Activated CD8-positive, alpha-beta T cell treated with anti-CD3 and anti-CD28 coated beads, Interleukin-2, amount 10 ng/mL, durations not matched to agents 7 days and 5 days (primary cell): ENCODE measurements around the gene KRTAP12-2. TPM values are rescaled to one million over a fixed set of nuclear protein-coding genes. Genes with fewer than 3 reads are reported as not detected.

Experiments
- total RNA-seq, 2 experiments: library from RNA; stranded (reverse); gene quantifications; one replicate each; pipeline ENCODE4 v1.2.3, GENCODE V29; 2021

Gene KRTAP12-2
- total RNA-seq, 2 experiments from 2014 or later: not detected

Other genes starting within 250 kb of the KRTAP12-2 start
- 1 to 10 TPM; 3.2 to 3.4 TPM for gene LRRC3, start 211.4 kb downstream of the KRTAP12-2 start, total RNA-seq
- gene KRTAP10-1, start 126.7 kb downstream of the KRTAP12-2 start, total RNA-seq: not detected
- gene KRTAP10-2, start 115.4 kb downstream of the KRTAP12-2 start, total RNA-seq: not detected
- gene KRTAP10-3, start 108.1 kb downstream of the KRTAP12-2 start, total RNA-seq: not detected
- gene KRTAP10-4, start 93.2 kb downstream of the KRTAP12-2 start, total RNA-seq: not detected
- not detected for gene KRTAP10-5, start 86.3 kb downstream of the KRTAP12-2 start, total RNA-seq
- not detected for gene KRTAP10-6, start 74.4 kb downstream of the KRTAP12-2 start, total RNA-seq
- gene KRTAP10-7, start 66.3 kb downstream of the KRTAP12-2 start, total RNA-seq: not detected
- gene KRTAP10-8, start 54.8 kb downstream of the KRTAP12-2 start, total RNA-seq: not detected
- not detected for gene KRTAP10-9, start 39.8 kb downstream of the KRTAP12-2 start, total RNA-seq
- not detected for gene KRTAP10-10, start 29.6 kb downstream of the KRTAP12-2 start, total RNA-seq
- gene KRTAP10-11, start 20.5 kb downstream of the KRTAP12-2 start, total RNA-seq: not detected
- not detected for gene KRTAP12-4, start 12.3 kb downstream of the KRTAP12-2 start, total RNA-seq
- gene KRTAP12-3, start 9.0 kb downstream of the KRTAP12-2 start, total RNA-seq: not detected
- not detected for gene KRTAP12-1, start 15.2 kb upstream of the KRTAP12-2 start, total RNA-seq
- not detected for gene KRTAP10-12, start 30.2 kb upstream of the KRTAP12-2 start, total RNA-seq
- gene TSPEAR, start 44.6 kb upstream of the KRTAP12-2 start, total RNA-seq: not detected
- 10 to 100 TPM; 85.5 to 86.0 TPM for gene UBE2G2, start 134.9 kb upstream of the KRTAP12-2 start, total RNA-seq
- 100 to 1,000 TPM in 1 of 2 experiments, 10 to 100 TPM in 1; 98.8 to 102 TPM for gene SUMO3, start 151.1 kb upstream of the KRTAP12-2 start, total RNA-seq
- gene PTTG1IP, start 206.8 kb upstream of the KRTAP12-2 start, total RNA-seq: 10 to 100 TPM; 54.9 to 55.2 TPM